Measurements from ENCODE around the gene GSTM3. TPM values are rescaled to one million over a fixed set of nuclear protein-coding genes. Genes with fewer than 3 reads are reported as not detected.
A peak's percentile ranks its signal among the peaks of the same experiment; 100 is the strongest.

GSTM3 gene
- total and polyA plus RNA-seq, 2 donors from 2014 or later = 54.7 to 405 TPM

- Histone ChIP-seq H3K27ac (ENCODE audit: low read depth in 2 of 2, low read length in 2 of 2) (no peak overlapping the region), H3K27me3 (ENCODE audit: control insufficient read depth, insufficient read depth, low read length) (no peaks in the 10 kb centered on the region), H3K36me3 (ENCODE audit: control insufficient read depth in 2 of 3, insufficient read depth in 3 of 3, low read length in 3 of 3) (no peaks in the 10 kb centered on the region), H3K9ac (ENCODE audit: low read length in 3 of 3) (no peak overlapping the region), H3K4me1 (ENCODE audit: control insufficient read depth in 2 of 3, insufficient read depth in 2 of 3, low read depth in 1 of 3, low read length in 3 of 3) (peaks cover 0 to 3% (median 3%) of the 10 kb centered on the region in 3 donors), H3K9me3 (ENCODE audit: control insufficient read depth in 2 of 3, insufficient read depth in 1 of 3, low read length in 3 of 3) (no peaks in the 10 kb centered on the region), H3K4me3 (ENCODE audit: low read length in 3 of 3) (no peak overlapping the region)
- FAIRE-seq (no peak), DNase-seq (peak; percentile 86 to 96 (median 92))
- TF ChIP-seq CTCF (IDR thresholded peaks at IDR 0.05; ENCODE audit: borderline replicate concordance, extremely low read depth, insufficient read depth) = peak; percentile 94
- intact Hi-C loops (cut with DNase I) = loop anchor here (5.0 kb wide), 2 partner anchors 131 to 226 kb away; partner anchors contain the start of gene GNAI3
These were observed 32.5 kb upstream of the GSTM3 start for GRCh38 chr1:109773203-109773899.

- FAIRE-seq (no peak), DNase-seq (peak in 2 of 5 donors; percentile 37 to 60)
- H3K36me3 ChIP-seq (ENCODE audit: control insufficient read depth in 2 of 3, insufficient read depth in 3 of 3, low read length in 3 of 3) = no peaks in the 10 kb centered on the region
- no peak overlapping the region for H3K27ac ChIP-seq (ENCODE audit: low read depth in 2 of 2, low read length in 2 of 2)
- H3K4me3 ChIP-seq (ENCODE audit: low read length in 3 of 3) = no peak overlapping the region
- no peak overlapping the region for H3K9ac ChIP-seq (ENCODE audit: low read length in 3 of 3)
- TF ChIP-seq CTCF (IDR thresholded peaks at IDR 0.05; ENCODE audit: borderline replicate concordance, extremely low read depth, insufficient read depth) = no peak
- H3K9me3 ChIP-seq (ENCODE audit: control insufficient read depth in 2 of 3, insufficient read depth in 1 of 3, low read length in 3 of 3) = no peaks in the 10 kb centered on the region
- intact Hi-C loops (cut with DNase I) = loop anchor here (5.0 kb wide), 2 partner anchors 130 to 225 kb away; partner anchors contain the start of gene GNAI3
- no peaks in the 10 kb centered on the region for H3K27me3 ChIP-seq (ENCODE audit: control insufficient read depth, insufficient read depth, low read length)
- peaks cover 0 to 3% (median 3%) of the 10 kb centered on the region in 3 donors for H3K4me1 ChIP-seq (ENCODE audit: control insufficient read depth in 2 of 3, insufficient read depth in 2 of 3, low read depth in 1 of 3, low read length in 3 of 3)
These were observed 31.9 kb upstream of the GSTM3 start for GRCh38 chr1:109772658-109773202.

- Histone ChIP-seq H3K9ac (ENCODE audit: low read length in 3 of 3) (no peak overlapping the region), H3K36me3 (ENCODE audit: control insufficient read depth in 2 of 3, insufficient read depth in 3 of 3, low read length in 3 of 3) (no peaks in the 10 kb centered on the region), H3K4me3 (ENCODE audit: low read length in 3 of 3) (no peak overlapping the region), H3K27ac (ENCODE audit: low read depth in 2 of 2, low read length in 2 of 2) (no peak overlapping the region), H3K4me1 (ENCODE audit: control insufficient read depth in 2 of 3, insufficient read depth in 2 of 3, low read depth in 1 of 3, low read length in 3 of 3) (peaks cover 0 to 1% (median under 1%) of the 10 kb centered on the region in 3 donors), H3K9me3 (ENCODE audit: control insufficient read depth in 2 of 3, insufficient read depth in 1 of 3, low read length in 3 of 3) (no peaks in the 10 kb centered on the region), H3K27me3 (ENCODE audit: control insufficient read depth, insufficient read depth, low read length) (no peaks in the 10 kb centered on the region)
- TF ChIP-seq CTCF (IDR thresholded peaks at IDR 0.05; ENCODE audit: borderline replicate concordance, extremely low read depth, insufficient read depth) = no peak
- FAIRE-seq = no peak
- intact Hi-C loops (cut with DNase I) = loop anchor here (5.0 kb wide), 2 partner anchors 130 to 225 kb away; partner anchors contain the start of gene GNAI3
- DNase-seq = peak in 2 of 5 donors; percentile 29 to 34
These were observed 31.1 kb upstream of the GSTM3 start for GRCh38 chr1:109771712-109772657.

Data from kidney (tissue), 14 donors.